ENCODE results near the gene MIB2.
"Not testable (repeated sequence)": the region's sequence is repeated elsewhere in the genome, so short reads cannot be mapped to it uniquely, and the experiment has no call there.

DNA sequence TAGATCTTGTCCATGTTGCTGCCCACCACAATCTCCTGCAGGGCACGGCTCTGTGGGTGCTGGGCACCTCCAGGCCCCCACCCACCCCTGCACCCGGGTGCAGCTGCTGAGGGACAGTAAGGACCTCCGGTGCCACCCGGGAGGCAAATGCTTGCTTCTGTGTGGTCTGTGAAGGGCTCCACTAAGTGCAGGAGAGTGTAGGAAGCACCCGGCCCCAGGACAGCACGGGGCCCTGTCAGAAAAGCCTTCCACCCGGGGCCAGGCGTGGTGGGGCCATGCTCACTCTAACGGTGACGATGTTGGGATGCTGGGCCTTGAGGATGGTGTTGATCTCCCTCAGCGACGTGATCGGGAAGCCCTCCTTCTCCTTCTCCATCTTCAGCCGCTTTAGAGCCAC is 22.2 kb downstream of the MIB2 start:
- TF ChIP-seq, protein P1, sequence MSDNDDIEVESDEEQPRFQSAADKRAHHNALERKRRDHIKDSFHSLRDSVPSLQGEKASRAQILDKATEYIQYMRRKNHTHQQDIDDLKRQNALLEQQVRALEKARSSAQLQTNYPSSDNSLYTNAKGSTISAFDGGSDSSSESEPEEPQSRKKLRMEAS (IDR thresholded peaks at IDR 0.05; ENCODE audit: low read depth), result not testable (repeated sequence)
- not testable (repeated sequence) for TF ChIP-seq YY1 (IDR thresholded peaks at IDR 0.05; ENCODE audit: low read depth)

Measured in SK-N-SH (cell line).